Activated naive CD8-positive, alpha-beta T cell treated with anti-CD3 and anti-CD28 coated beads, Interleukin-2, amount 50 U/mL, for 16 hours (primary cell): Measurements from ENCODE around the gene SPON1.
"Not testable (repeated sequence)": the region's sequence is repeated elsewhere in the genome, so short reads cannot be mapped to it uniquely, and the experiment has no call there.

Experiments
- DNase-seq: peaks from one replicate; pipeline ENCODE4 v3.0.0-alpha.2; 2020; ENCODE audit warnings: low read depth, low spot score

The SPON1 gene

GRCh38 chr11:14081581-14082231 is 119.2 kb downstream of the SPON1 start:
- no peak for DNase-seq

- DNase-seq = no peak
Observed at GRCh38 chr11:14082338-14082737, 119.8 kb downstream of the SPON1 start.

GRCh38 chr11:14088861-14089260 is 126.3 kb downstream of the SPON1 start:
- not testable (repeated sequence) for DNase-seq

- no peak for DNase-seq
Observed at GRCh38 chr11:14089690-14090462, 127.4 kb downstream of the SPON1 start.

- DNase-seq = not testable (repeated sequence)
Observed at GRCh38 chr11:14090631-14091030, 128.1 kb downstream of the SPON1 start.

GRCh38 chr11:14093065-14093464 is 130.5 kb downstream of the SPON1 start:
- DNase-seq = no peak

GRCh38 chr11:14094481-14095037 is 132.0 kb downstream of the SPON1 start:
- DNase-seq = no peak

GRCh38 chr11:14095882-14096281 is 133.4 kb downstream of the SPON1 start:
- no peak for DNase-seq

- DNase-seq = no peak
Observed at GRCh38 chr11:14096606-14097005, 134.1 kb downstream of the SPON1 start.

GRCh38 chr11:14101388-14101787 is 138.9 kb downstream of the SPON1 start:
- DNase-seq = no peak

- no peak for DNase-seq
Observed at GRCh38 chr11:14102766-14103165, 140.2 kb downstream of the SPON1 start.

GRCh38 chr11:14105446-14105845 is 142.9 kb downstream of the SPON1 start:
- DNase-seq = no peak

GRCh38 chr11:14106303-14107049 is 144.0 kb downstream of the SPON1 start:
- DNase-seq = no peak

GRCh38 chr11:14107050-14107430 is 144.5 kb downstream of the SPON1 start:
- no peak for DNase-seq

- no peak for DNase-seq
Observed at GRCh38 chr11:14109742-14110141, 147.2 kb downstream of the SPON1 start.

GRCh38 chr11:14110629-14111028 is 148.1 kb downstream of the SPON1 start:
- DNase-seq = no peak

- no peak for DNase-seq
Observed at GRCh38 chr11:14111496-14111895, 149.0 kb downstream of the SPON1 start.

- no peak for DNase-seq
Observed at GRCh38 chr11:14112721-14113120, 150.2 kb downstream of the SPON1 start.

- DNase-seq = no peak
Observed at GRCh38 chr11:14114269-14114668, 151.7 kb downstream of the SPON1 start.

GRCh38 chr11:14114786-14115185 is 152.3 kb downstream of the SPON1 start:
- no peak for DNase-seq

- no peak for DNase-seq
Observed at GRCh38 chr11:14117632-14118031, 155.1 kb downstream of the SPON1 start.

- no peak for DNase-seq
Observed at GRCh38 chr11:14118072-14118471, 155.5 kb downstream of the SPON1 start.
